Esophagus squamous epithelium (tissue), 5 donors: ENCODE results near the gene KRT8. TPM values are rescaled to one million over a fixed set of nuclear protein-coding genes. Genes with fewer than 3 reads are reported as not detected.
A peak's percentile ranks its signal among the peaks of the same experiment; 100 is the strongest.

Experiments
- DNase-seq: peaks from one replicate; lab custom pipeline; 2025; lab: John Stamatoyannopoulos, UW
- H3K27ac ChIP-seq, 4 donors: fragments of 200-600 bp; sonication (generic); one replicate each; pipeline ENCODE4 v1.5.1; 2016 to 2019; ENCODE audit warnings: mild to moderate bottlenecking in 1 of 4
- H3K27me3 ChIP-seq, 4 donors: fragments of 200-600 bp; sonication (generic); 1 replicate in 3 of 4; 2 replicates in 1 of 4; pipeline versions ENCODE4 v1.5.1 to v1.6.0; 2017 to 2021; ENCODE audit warnings: antibody characterized with exemption in 1 of 4
- H3K36me3 ChIP-seq, 3 donors: fragments of 200-600 bp; sonication (generic); one replicate each; pipeline ENCODE4 v1.5.1; 2016 to 2019
- H3K4me1 ChIP-seq, 3 donors: fragments of 200-600 bp; sonication (generic); one replicate each; pipeline ENCODE4 v1.5.1; 2017 to 2019
- H3K4me3 ChIP-seq, 4 donors: fragments of 200-600 bp; sonication (generic); 1 replicate in 3 of 4; 2 replicates in 1 of 4; pipeline ENCODE4 v1.5.1; 2016 to 2019; ENCODE audit warnings: mild to moderate bottlenecking in 2 of 4, moderate library complexity in 1 of 4
- H3K9me3 ChIP-seq, 3 donors: fragments of 200-600 bp; sonication (generic); one replicate each; pipeline ENCODE4 v1.5.1; 2016 to 2019
- POLR2A ChIP-seq, 4 donors: fragments of 450-650 bp; IDR thresholded peaks; one replicate each; pipeline ENCODE4 v1.6.1; 2017; ENCODE audit warnings: antibody characterized with exemption in 4 of 4, mild to moderate bottlenecking in 4 of 4, moderate library complexity in 3 of 4
- WGBS, 2 donors: methylation state at CpG; one replicate each; pipeline ENCODE4 v1.1.5; 2018; 5-methylcytosine and 5-hydroxymethylcytosine counted together
- intact Hi-C: fragments of 100-400 bp; cut with DNase I; formaldehyde crosslinking; loops from one replicate; pipeline ENCODE4 v1.15.0; 2022
- total RNA-seq, 4 donors: library from RNA; depleted of rRNA; stranded (reverse); fragments of >200 nt; gene quantifications; one replicate each; pipeline ENCODE4 v1.1.0, GENCODE V29; 2016
- TF ChIP-seq, protein P1 (sequence below), 6 experiments: fragments of 450-650 bp in 4 of 6; fragments of 200-600 bp in 2 of 6; sonication (generic) in 2 of 6; IDR thresholded peaks; one replicate each; pipeline ENCODE4 v1.5.1; 2016 to 2019; ENCODE audit warnings: antibody characterized with exemption in 6 of 6, mild to moderate bottlenecking in 4 of 6, moderate library complexity in 4 of 6
- donor health status: DM: yes; HTN: yes; CAD: no.

The KRT8 gene
- total RNA-seq, 4 donors from 2014 or later: 27.2 to 50.2 (median 38.2) TPM

DNA sequence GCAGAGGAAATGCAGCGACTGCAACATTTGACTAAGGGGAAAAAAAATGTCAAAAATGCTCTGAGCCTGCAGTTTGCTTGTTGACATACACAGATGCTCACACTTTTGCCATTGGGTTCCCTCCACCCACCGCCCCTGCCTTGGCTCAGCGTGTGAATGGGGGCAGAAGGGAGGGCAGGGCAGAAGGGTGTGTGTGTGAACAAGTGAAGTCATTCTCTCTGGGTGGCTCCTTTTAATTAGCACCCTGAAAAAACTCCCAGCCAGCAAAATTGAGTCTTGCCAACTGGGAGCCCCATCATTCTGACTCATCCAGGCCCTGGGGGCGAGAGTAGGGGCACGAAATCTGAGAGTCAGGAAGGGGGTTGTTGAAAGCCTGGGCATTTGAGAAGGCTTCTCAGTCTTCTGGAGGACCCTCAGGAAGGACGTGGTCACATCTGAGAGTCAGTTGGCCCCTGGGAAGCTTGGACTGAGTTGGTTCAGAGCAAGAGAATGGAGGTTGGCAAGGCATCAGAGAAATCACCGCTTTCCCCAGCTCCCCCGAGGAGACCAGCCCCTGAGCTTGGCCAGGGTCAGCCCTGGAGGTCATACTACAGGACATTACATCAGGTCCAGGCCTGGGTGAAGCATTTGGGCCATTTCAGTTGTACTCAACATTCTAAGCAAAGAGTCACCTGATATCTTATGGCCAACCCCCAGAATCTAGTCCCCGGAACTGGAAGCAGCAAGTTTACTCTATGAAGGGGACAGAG is 33.4 kb downstream of the KRT8 start:
- intact Hi-C loops: loop anchor here (10.0 kb wide), 1 partner anchor 347 kb away; the partner anchor contains the start of gene KRT5
- no peaks in the 10 kb centered on the region for H3K36me3 ChIP-seq
- TF ChIP-seq POLR2A (IDR thresholded peaks at IDR 0.05): peak in 1 of 4 donors; percentile 22
- TF ChIP-seq, protein P1, sequence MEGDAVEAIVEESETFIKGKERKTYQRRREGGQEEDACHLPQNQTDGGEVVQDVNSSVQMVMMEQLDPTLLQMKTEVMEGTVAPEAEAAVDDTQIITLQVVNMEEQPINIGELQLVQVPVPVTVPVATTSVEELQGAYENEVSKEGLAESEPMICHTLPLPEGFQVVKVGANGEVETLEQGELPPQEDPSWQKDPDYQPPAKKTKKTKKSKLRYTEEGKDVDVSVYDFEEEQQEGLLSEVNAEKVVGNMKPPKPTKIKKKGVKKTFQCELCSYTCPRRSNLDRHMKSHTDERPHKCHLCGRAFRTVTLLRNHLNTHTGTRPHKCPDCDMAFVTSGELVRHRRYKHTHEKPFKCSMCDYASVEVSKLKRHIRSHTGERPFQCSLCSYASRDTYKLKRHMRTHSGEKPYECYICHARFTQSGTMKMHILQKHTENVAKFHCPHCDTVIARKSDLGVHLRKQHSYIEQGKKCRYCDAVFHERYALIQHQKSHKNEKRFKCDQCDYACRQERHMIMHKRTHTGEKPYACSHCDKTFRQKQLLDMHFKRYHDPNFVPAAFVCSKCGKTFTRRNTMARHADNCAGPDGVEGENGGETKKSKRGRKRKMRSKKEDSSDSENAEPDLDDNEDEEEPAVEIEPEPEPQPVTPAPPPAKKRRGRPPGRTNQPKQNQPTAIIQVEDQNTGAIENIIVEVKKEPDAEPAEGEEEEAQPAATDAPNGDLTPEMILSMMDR (IDR thresholded peaks at IDR 0.05): no peak
- peaks cover 69 to 98% (median 82%) of the 10 kb centered on the region in 3 donors for H3K4me1 ChIP-seq
- peak overlapping the region; percentile 93 to 99 (median 97) for H3K27ac ChIP-seq
- H3K9me3 ChIP-seq: no peaks in the 10 kb centered on the region
- no peak overlapping the region for H3K4me3 ChIP-seq
- 17 to 29% methylated on average over 6 to 7 of the region's 9 CpGs for WGBS, 2 donors
- H3K27me3 ChIP-seq: no peaks in the 10 kb centered on the region
- no peak for DNase-seq

DNA sequence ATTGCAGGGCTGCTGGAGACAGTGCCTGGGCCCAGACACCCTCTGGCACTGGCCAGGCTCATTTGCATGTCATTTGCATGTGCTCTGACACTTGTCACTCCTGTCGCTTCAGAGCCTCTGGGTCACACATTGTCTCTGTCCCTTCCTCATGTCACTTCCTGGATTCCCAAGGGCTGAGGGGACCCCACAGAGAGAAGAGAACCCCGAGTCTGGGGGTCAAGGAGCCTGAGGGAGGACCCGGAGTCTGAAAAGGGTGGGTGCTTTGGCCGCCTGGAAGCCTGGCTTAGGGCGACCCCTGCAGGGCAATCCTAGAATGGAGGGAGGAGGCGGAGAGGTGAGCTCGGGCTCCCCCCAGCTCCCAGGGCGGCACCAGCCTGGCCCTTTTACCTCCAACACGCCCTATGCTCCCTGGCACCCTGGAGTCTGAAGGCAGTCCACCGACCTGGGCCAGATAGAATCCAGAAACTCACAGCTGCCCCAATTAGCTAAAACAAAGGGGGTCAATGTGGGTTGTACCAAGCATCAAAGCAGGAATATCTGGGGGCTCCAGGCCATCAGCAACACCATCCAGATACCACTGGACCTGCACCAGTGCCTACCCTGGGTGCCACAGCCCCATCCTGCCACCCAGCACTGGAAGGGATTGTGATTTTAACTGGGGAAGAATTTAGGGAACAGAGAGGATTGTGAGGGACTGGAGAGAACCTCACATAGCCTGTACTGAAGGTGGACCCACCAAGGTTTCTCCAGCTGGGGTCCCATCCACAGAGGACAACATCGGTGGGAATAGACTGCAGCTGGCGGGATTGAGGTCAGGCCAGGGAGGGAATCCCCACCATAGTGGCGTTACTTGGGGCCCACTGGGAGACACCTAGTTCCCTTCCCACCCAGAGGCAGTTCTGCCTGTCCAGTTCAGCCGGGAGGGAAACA is 34.2 kb downstream of the KRT8 start:
- no peaks in the 10 kb centered on the region for H3K36me3 ChIP-seq
- peak overlapping the region in 2 of 4 donors; percentile 15 to 32 for H3K4me3 ChIP-seq
- intact Hi-C loops: loop anchor here (10.0 kb wide), 1 partner anchor 346 kb away; the partner anchor contains the start of gene KRT5
- H3K27me3 ChIP-seq: no peaks in the 10 kb centered on the region
- peaks cover 62 to 99% (median 86%) of the 10 kb centered on the region in 3 donors for H3K4me1 ChIP-seq
- H3K27ac ChIP-seq: peak overlapping the region; percentile 93 to 99 (median 97)
- TF ChIP-seq POLR2A (IDR thresholded peaks at IDR 0.05): peak in 1 of 4 donors; percentile 23
- TF ChIP-seq, protein P1 (IDR thresholded peaks at IDR 0.05): peak; percentile 56 to 94 (median 86)
- DNase-seq: no peak
- 19 to 38% methylated on average over 4 to 5 of the region's 14 CpGs for WGBS, 2 donors
- no peaks in the 10 kb centered on the region for H3K9me3 ChIP-seq

DNA sequence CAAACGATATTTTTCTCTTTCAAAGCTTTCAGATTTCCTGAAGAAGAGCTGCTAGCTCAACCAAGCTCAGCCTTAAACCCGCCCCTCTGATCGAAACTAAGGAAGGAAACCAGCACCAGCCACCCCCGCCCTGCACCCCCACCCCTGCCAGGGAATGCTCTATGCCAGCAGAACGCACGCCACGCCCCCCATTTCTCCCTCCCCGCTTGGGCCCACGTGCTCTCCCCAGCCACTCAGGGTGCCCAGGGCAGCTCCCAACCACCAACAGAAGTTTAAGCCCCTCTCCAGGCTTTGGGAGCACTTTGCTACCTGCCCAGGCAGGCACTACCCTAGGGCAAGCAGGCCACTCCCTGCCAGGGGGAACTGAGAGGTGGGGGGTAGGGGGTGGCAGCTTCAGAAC is 37.2 kb downstream of the KRT8 start:
- peak overlapping the region in 1 of 4 donors; percentile 18 for H3K4me3 ChIP-seq
- 10 to 29% methylated on average over 3 to 4 of the region's 9 CpGs for WGBS, 2 donors
- peaks cover 50 to 86% (median 65%) of the 10 kb centered on the region in 3 donors for H3K4me1 ChIP-seq
- peak overlapping the region; percentile 88 to 99 (median 96) for H3K27ac ChIP-seq
- intact Hi-C loops: no loop called here
- H3K27me3 ChIP-seq: no peaks in the 10 kb centered on the region
- DNase-seq: no peak
- TF ChIP-seq, protein P1 (IDR thresholded peaks at IDR 0.05): no peak
- peak in 2 of 4 donors; percentile 17 to 22 for TF ChIP-seq POLR2A (IDR thresholded peaks at IDR 0.05)
- H3K36me3 ChIP-seq: no peaks in the 10 kb centered on the region
- no peaks in the 10 kb centered on the region for H3K9me3 ChIP-seq

DNA sequence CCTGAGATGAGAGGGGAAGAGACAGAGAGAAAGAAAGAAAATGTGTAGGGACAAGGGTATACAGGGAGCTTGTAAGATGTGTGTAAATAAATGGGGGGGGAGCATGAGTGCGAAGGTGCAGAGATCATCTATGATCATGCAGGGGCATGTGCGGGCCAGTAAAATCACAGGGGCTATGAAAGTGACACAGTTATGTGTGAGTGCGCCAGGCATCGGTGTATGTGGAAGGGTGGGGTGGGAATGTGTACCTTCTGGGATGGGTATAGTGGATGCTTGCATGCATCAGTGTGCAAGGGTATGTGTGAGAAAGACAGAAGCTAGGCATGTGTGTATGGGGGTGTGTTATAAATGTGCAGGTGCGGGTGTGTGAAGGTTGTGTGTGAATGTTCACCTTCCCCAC is 37.7 kb downstream of the KRT8 start:
- peak overlapping the region in 1 of 4 donors; percentile 18 for H3K4me3 ChIP-seq
- H3K36me3 ChIP-seq: no peaks in the 10 kb centered on the region
- intact Hi-C loops: no loop called here
- no peak for TF ChIP-seq POLR2A (IDR thresholded peaks at IDR 0.05)
- TF ChIP-seq, protein P1 (IDR thresholded peaks at IDR 0.05): no peak
- WGBS, 2 donors: 55 to 57% methylated on average over 5 of the region's 5 CpGs
- DNase-seq: no peak
- peaks cover 46 to 86% (median 63%) of the 10 kb centered on the region in 3 donors for H3K4me1 ChIP-seq
- H3K9me3 ChIP-seq: no peaks in the 10 kb centered on the region
- no peaks in the 10 kb centered on the region for H3K27me3 ChIP-seq
- peak overlapping the region; percentile 88 to 99 (median 96) for H3K27ac ChIP-seq
